Omental fat pad (tissue), 4 donors: ENCODE measurements around the gene HUS1. TPM values are rescaled to one million over a fixed set of nuclear protein-coding genes. Genes with fewer than 3 reads are reported as not detected.

Experiments used
- ATAC-seq: fragments of 150-250 bp; one replicate; pipeline ENCODE4 v1.9.1; 2016; ENCODE audit warnings: mild to moderate bottlenecking, moderate library complexity; ENCODE audit not compliant: low FRiP score
- DNase-seq: peaks from one replicate; pipeline ENCODE4 v3.0.0-alpha.2; 2019; ENCODE audit warnings: low spot score
- total RNA-seq, 4 donors: library from RNA; depleted of rRNA; stranded (reverse); fragments of >200 nt; gene quantifications; one replicate each; pipeline ENCODE4 v1.1.0, GENCODE V29; 2016
- TF ChIP-seq, protein P1 (sequence below), 3 donors: fragments of 450-650 bp; IDR thresholded peaks; one replicate each; pipeline ENCODE4 v1.5.1; 2016 to 2017; ENCODE audit warnings: antibody characterized with exemption in 3 of 3, mild to moderate bottlenecking in 3 of 3, moderate library complexity in 2 of 3

HUS1 gene
- total RNA-seq, 4 donors from 2014 or later, result 21.7 to 43.0 (median 32.2) TPM

GRCh38 chr7:47952224-47952623 lies 27.2 kb downstream of the HUS1 start:
- DNase-seq (no peak), ATAC-seq (no peak)
- TF ChIP-seq, protein P1, sequence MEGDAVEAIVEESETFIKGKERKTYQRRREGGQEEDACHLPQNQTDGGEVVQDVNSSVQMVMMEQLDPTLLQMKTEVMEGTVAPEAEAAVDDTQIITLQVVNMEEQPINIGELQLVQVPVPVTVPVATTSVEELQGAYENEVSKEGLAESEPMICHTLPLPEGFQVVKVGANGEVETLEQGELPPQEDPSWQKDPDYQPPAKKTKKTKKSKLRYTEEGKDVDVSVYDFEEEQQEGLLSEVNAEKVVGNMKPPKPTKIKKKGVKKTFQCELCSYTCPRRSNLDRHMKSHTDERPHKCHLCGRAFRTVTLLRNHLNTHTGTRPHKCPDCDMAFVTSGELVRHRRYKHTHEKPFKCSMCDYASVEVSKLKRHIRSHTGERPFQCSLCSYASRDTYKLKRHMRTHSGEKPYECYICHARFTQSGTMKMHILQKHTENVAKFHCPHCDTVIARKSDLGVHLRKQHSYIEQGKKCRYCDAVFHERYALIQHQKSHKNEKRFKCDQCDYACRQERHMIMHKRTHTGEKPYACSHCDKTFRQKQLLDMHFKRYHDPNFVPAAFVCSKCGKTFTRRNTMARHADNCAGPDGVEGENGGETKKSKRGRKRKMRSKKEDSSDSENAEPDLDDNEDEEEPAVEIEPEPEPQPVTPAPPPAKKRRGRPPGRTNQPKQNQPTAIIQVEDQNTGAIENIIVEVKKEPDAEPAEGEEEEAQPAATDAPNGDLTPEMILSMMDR (IDR thresholded peaks at IDR 0.05), result no peak

GRCh38 chr7:47951374-47951773 lies 28.0 kb downstream of the HUS1 start:
- DNase-seq (no peak), ATAC-seq (no peak)
- TF ChIP-seq, protein P1 (IDR thresholded peaks at IDR 0.05), result no peak

DNA sequence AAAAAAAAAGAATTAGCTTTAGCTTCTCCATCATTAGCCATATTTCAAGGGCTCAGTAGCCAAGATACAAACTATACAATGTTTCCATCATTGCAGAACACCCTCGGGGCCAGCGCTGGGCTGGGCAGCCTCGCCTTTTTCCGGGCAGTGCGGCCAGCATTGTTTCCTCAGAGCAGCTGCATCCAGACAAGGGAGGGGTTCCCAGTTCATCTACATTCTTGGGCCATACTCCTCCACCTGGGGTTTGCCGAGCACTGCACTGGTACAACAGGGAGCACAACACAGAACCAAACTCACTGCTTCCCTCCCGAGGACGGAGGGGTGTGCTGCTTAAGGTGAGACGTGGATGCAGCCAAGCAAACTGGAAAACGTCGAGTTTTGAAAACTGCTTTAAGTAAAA lies 28.7 kb downstream of the HUS1 start:
- TF ChIP-seq, protein P1 (IDR thresholded peaks at IDR 0.05), result no peak
- ATAC-seq (no peak), DNase-seq (no peak)

DNA sequence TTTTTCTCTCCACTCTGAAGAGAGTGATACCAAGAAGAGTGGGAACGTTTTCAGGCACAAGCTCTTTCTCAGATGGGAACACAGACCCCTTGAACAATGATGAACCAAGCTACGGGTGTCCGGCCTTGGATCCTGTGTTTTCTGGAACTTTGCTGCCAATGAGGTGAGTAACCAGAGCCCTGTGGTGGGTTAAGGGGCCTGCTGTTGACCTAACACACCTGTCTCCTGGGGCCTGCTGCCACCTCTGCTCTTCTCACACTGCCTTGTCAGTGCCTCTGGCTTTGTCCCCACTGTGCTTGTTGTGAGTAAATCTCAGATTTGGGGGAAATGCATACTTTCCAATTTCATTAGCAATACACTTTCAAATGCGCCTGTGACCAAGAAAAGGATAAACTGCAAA lies 29.7 kb downstream of the HUS1 start:
- DNase-seq, result no peak
- TF ChIP-seq, protein P1 (IDR thresholded peaks at IDR 0.05), result no peak
- ATAC-seq, result no peak

- ATAC-seq (no peak), DNase-seq (no peak)
- TF ChIP-seq, protein P1 (IDR thresholded peaks at IDR 0.05), result no peak
Measured at GRCh38 chr7:47948141-47948790, 31.1 kb downstream of the HUS1 start, which contains the start of gene PKD1L1. Gene PKD1L1 (minus strand): TSS chr7:47948466. CDS start chr7:47948440, 26 bp downstream.

DNA sequence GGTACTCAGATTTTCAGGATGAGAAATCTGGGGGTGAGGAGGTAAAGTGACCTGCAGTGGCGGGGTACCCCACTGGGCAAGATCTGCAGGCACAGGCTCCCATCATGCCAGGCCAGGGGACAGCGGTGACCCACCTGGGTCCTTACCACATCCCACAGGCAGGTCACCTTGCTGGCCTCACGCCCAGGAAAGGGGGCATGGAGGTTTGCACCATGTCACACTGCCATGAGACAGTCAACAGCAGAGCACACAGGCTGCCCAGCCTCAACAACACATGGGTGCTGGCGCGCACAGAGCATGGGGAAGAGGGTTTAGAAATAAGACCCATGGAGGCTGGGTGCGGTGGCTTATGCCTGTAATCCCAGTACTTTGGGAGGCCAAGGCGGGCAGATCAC lies 32.1 kb downstream of the HUS1 start:
- ATAC-seq (no peak), DNase-seq (no peak)
- TF ChIP-seq, protein P1 (IDR thresholded peaks at IDR 0.05), result no peak
